Measurements from ENCODE around the gene CHMP1A. TPM values are rescaled to one million over a fixed set of nuclear protein-coding genes. Genes with fewer than 3 reads are reported as not detected.

CHMP1A gene
- total RNA-seq (2021) (151 and 237 TPM in 2 replicates), Bru-seq, nascent RNA (percentile 73 among the genes with signal in this experiment), BruChase-seq, experiment 1, labeled RNA remaining after a 2-hour chase (percentile 80 among the genes with signal in this experiment), BruChase-seq, experiment 2, labeled RNA remaining after a 6-hour chase (percentile 95 among the genes with signal in this experiment)
- long read RNA-seq, transcript CHMP1A-202 (6 exons, 2,295 nt) = major isoform, 17 of 2,349 reads
- long read RNA-seq, partial matches to known transcripts = 3 of 2,349 reads
- long read RNA-seq, other reads (novel, unspliced or antisense) = 2,323 of 2,349 reads

DNA sequence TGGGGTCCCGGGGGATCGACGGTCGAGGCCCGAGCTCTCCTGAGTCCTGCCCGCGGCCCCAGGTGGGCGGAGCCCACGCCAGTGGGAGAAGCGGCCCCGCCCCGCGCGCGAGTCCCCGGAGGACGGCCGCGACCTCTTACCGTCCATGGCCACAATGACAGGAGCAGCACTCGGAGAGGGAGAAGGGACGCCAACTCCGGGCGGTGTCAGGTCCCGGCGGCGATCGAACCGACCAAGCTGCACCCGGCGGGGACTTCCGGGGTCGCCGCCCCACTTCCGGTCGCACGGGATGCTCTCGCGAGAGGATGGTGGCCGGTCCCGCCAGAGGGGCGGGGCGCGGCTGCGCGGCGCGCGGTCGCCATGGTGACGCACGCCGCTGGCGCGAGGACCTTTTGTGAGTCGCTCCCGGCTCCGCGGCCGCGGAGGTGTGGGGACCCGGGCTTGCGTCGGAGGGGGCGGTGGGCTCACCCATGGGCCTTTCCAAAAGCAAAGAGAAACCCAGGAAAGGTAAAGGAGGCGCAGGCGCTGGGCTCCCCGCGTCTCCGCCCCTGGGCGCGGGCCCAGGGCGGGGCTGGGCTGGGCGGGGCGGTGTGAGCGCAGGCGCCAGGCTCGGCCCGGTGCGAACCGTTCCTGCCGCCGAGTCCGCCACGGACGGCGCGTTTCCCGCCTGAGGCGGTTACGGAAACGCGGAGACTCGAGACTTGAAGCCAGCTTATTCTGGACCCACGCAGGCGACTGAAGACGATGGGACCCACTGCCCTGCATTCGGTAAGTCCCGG lies at the start of gene CHMP1A, which contains the start of gene SPATA33:
Gene CHMP1A, minus strand, starts transcription at position 267 of the 779 bp plus-strand sequence. Its CDS starts 120 bp downstream, at position 147.
Gene SPATA33, plus strand, starts transcription at position 395 of the 779 bp plus-strand sequence. Its CDS starts 76 bp downstream, at position 471.
- Histone ChIP-seq H3K9me3 (ENCODE audit: insufficient read depth, low read depth) (no peaks in the 10 kb centered on the region), H3K4me1 (replicated peaks; ENCODE audit: insufficient read depth) (peaks cover 18% of the 10 kb centered on the region), H4K20me1 (ENCODE audit: insufficient read depth) (peaks cover 14% of the 10 kb centered on the region), H3K27me3 (ENCODE audit: insufficient read depth, low read depth) (no peaks in the 10 kb centered on the region), H3K79me2 (ENCODE audit: low read depth) (peaks cover 64% of the 10 kb centered on the region), H3K4me3 (peak within 1 kb of the TSS; percentile 93), H3K36me3 (ENCODE audit: low read depth) (0 out of 2 replicates have a peak, but pooled peaks cover 12% of the 10 kb centered on the region), H2AFZ (peak within 1 kb of the TSS; percentile 95), H3K27ac (no peak within 1 kb of the TSS), H3K4me2 (peak within 1 kb of the TSS; percentile 81), H3F3A (ENCODE audit: insufficient read depth, low read depth) (peaks cover 9% of the 10 kb centered on the region; the same call in 1 of the 2 replicates), H3K9me2 (ENCODE audit: insufficient read depth) (no peaks in the 10 kb centered on the region)
- ChIA-PET POLR2A (ENCODE audit: unreplicated experiment) (interaction anchor here (0.5 to 0.6 kb wide), 2 partner anchors 52 to 62 kb away, joined by 3 to 10 read pairs; no protein-coding TSS in a partner anchor), CTCF (interaction anchor here (0.6 to 0.7 kb wide), 3 partner anchors 8 to 57 kb away, joined by 3 to 12 read pairs (median 12); no protein-coding TSS in a partner anchor)
- no peak for TF ChIP-seq CTCF (conservative IDR thresholded peaks at IDR 0.05)
- TF ChIP-seq EZH2 (IDR thresholded peaks at IDR 0.05; ENCODE audit: low read depth) = no peak
- intact Hi-C loops (cut with micrococcal nuclease; ENCODE audit: unreplicated experiment) = no loop called here
- DNase-seq = peak; percentile 66 to 95
- no TSS peak for BruUV-seq (replicated peaks)

DNA sequence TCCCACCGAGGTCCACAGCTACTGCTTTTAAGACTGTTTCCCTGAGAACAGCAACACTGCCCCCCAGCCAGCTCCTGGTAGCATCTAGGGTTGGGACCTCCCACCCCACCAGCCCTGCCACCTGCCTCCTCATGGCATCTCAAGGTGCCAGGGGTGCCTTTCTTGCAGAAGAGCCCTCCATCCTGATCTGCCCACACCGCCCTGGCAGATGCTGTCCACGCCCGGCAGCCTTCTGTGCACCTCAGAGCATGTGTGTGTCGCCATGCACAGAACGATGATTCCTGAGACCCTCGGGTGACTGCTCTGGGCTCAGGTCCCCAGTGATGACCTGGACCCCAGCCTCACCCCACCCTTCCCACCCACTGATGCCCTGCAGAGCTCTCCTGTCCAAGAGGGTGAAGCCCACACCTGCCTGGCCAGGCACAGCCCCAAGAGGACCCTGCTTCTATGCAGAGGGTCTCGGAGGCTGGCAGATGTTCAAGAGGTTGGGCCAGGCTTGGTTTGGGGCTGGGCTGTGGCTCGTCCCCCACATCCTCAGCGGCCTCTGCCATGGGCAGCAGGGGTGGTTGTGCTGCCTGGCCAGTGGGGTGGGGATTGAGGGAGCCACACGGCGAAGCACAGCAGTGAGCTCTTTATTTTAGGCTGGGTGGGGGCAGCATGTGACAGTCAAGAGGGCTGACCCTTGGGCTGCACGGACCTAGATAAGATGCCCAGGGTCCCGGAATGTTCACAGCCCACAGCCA lies 49.2 kb upstream of the CHMP1A start:
- no peaks in the 10 kb centered on the region for H3K9me2 ChIP-seq (ENCODE audit: insufficient read depth)
- intact Hi-C loops (cut with micrococcal nuclease; ENCODE audit: unreplicated experiment) = loop anchor here (1.0 to 10.0 kb wide), 2 partner anchors 87 to 462 kb away; no protein-coding TSS in a partner anchor
- CTCF ChIA-PET = interaction anchor here (0.5 to 1.2 kb wide), 2 partner anchors 102 to 154 kb away, joined by 4 to 11 read pairs; no protein-coding TSS in a partner anchor
- H3K4me3 ChIP-seq = no peak overlapping the region
- TF ChIP-seq EZH2 (IDR thresholded peaks at IDR 0.05; ENCODE audit: low read depth) (no peak), CTCF (conservative IDR thresholded peaks at IDR 0.05) (no peak)
- no peaks in the 10 kb centered on the region for H3K27me3 ChIP-seq (ENCODE audit: insufficient read depth, low read depth)
- H2AFZ ChIP-seq = no peak overlapping the region
- H3K36me3 ChIP-seq (ENCODE audit: low read depth) = no peaks in the 10 kb centered on the region
- no peaks in the 10 kb centered on the region for H3K9me3 ChIP-seq (ENCODE audit: insufficient read depth, low read depth)
- H3K4me2 ChIP-seq = no peak overlapping the region
- BruUV-seq (replicated peaks) = no TSS peak
- no peak overlapping the region for H3K27ac ChIP-seq
- DNase-seq = no peak
- H4K20me1 ChIP-seq (ENCODE audit: insufficient read depth) = no peaks in the 10 kb centered on the region
- POLR2A ChIA-PET (ENCODE audit: unreplicated experiment) = interaction anchor here (0.6 to 0.9 kb wide), 6 partner anchors 13 to 188 kb away, joined by 4 to 8 read pairs (median 6); partner anchors contain the start of gene VPS9D1
- H3K79me2 ChIP-seq (ENCODE audit: low read depth) = no peaks in the 10 kb centered on the region
- H3F3A ChIP-seq (ENCODE audit: insufficient read depth, low read depth) = peaks cover 34% of the 10 kb centered on the region; the same call in 1 of the 2 replicates
- H3K4me1 ChIP-seq (replicated peaks; ENCODE audit: insufficient read depth) = no peaks in the 10 kb centered on the region; the same call in 1 of the 2 replicates
